Measurements from ENCODE around the gene IL9R. TPM values are rescaled to one million over a fixed set of nuclear protein-coding genes. Genes with fewer than 3 reads are reported as not detected.
"Not testable (repeated sequence)": the region's sequence is repeated elsewhere in the genome, so short reads cannot be mapped to it uniquely, and the experiment has no call there.

IL9R gene
- total and polyA plus RNA-seq, 10 donors, result 0.85 to 7.1 (median 3.1) TPM

DNA sequence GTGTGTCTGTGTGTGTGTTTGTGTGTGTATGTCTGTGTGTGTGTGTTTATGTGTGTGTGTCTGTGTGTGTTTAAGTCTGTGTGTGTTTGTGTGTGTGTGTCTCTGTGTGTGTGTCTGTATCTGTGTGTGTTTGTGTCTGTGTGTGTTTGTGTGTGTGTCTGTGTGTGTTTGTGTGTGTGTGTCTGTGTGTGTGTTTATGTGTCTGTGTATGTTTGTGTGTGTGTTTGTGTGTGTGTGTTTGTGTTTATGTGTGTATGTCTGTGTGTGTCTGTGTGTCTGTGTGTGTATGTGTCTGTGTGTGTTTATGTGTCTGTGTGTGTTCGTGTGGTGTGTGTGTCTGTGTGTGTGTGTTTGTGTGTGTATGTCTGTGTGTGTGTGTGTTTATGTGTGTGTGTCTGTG lies 11.4 kb downstream of the IL9R start:
- intact Hi-C loops (cut with DNase I; ENCODE audit: low total_unique reads), result no loop called here
- no peaks in the 10 kb centered on the region for H3K27me3 ChIP-seq (replicated peaks in 1 of 7)
- TF ChIP-seq POLR2AphosphoS5 (IDR thresholded peaks at IDR 0.05) (no peak), POLR2A (IDR thresholded peaks at IDR 0.05) (no peak)
- TF ChIP-seq, protein P1, sequence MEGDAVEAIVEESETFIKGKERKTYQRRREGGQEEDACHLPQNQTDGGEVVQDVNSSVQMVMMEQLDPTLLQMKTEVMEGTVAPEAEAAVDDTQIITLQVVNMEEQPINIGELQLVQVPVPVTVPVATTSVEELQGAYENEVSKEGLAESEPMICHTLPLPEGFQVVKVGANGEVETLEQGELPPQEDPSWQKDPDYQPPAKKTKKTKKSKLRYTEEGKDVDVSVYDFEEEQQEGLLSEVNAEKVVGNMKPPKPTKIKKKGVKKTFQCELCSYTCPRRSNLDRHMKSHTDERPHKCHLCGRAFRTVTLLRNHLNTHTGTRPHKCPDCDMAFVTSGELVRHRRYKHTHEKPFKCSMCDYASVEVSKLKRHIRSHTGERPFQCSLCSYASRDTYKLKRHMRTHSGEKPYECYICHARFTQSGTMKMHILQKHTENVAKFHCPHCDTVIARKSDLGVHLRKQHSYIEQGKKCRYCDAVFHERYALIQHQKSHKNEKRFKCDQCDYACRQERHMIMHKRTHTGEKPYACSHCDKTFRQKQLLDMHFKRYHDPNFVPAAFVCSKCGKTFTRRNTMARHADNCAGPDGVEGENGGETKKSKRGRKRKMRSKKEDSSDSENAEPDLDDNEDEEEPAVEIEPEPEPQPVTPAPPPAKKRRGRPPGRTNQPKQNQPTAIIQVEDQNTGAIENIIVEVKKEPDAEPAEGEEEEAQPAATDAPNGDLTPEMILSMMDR (IDR thresholded peaks at IDR 0.05 in 8 of 11, conservative IDR thresholded peaks at IDR 0.05 in 3 of 11), result no peak
- no peaks in the 10 kb centered on the region for H3K36me3 ChIP-seq
- no peak overlapping the region for H3K27ac ChIP-seq
- no peak for DNase-seq
- H3K4me3 ChIP-seq, result no peak overlapping the region
- WGBS, 5 donors, result 57 to 96% (median 83%) methylated on average over 1 of the region's 1 CpG
- H3K9me3 ChIP-seq, result no peaks in the 10 kb centered on the region
- H3K4me1 ChIP-seq, result no peaks in the 10 kb centered on the region

DNA sequence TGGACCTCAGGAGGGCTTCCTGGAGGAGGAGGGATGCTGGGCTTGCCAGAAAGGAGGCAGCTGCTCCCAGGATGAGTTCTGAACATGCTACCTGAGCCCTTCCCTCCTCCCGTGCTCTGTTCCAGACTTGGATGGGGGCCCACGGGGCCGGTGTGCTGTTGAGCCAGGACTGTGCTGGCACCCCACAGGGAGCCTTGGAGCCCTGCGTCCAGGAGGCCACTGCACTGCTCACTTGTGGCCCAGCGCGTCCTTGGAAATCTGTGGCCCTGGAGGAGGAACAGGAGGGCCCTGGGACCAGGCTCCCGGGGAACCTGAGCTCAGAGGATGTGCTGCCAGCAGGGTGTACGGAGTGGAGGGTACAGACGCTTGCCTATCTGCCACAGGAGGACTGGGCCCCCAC lies 12.2 kb downstream of the IL9R start:
- intact Hi-C loops (cut with DNase I; ENCODE audit: low total_unique reads); H3K4me3 ChIP-seq; DNase-seq; H3K9me3 ChIP-seq; H3K27me3 ChIP-seq (replicated peaks in 1 of 7); H3K4me1 ChIP-seq; H3K36me3 ChIP-seq; H3K27ac ChIP-seq: not testable (repeated sequence)
- 81 to 98% (median 90%) methylated on average over 4 to 8 of the region's 9 CpGs; no CpG with 5 or more reads in 2 of the 5 donors for WGBS, 5 donors

DNA sequence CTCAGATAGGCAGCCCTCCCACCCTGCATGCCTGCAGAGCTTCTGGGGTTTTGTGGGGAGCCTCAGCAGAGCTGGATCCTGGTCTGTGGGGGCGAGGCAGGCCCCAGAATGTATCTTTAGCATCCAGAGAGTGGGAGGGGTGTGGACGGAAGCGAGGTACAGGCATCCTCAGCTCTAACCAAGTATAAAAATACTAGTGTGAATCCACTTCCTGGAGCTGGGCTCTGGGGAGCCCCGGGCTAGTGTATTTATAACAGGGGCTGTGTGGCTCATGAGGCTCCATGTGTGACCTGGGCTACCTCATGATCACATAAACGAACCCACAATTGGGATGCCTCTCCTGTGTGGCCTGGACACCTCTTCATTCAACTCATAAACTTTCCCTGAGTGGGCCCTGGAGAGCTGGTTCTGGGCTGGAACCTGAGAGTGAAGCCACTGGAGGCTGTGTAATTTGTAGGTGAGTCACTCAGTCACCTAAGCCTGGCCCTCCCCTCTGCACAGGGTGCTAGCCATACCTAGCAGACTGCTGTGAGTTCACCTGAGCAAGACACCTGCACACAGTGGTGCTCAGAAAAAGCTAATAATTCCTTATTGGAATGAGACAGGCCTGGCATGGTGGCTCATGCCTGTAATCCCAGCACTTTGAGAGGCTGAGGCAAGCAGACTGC lies 15.9 kb downstream of the IL9R start:
- H3K36me3 ChIP-seq; H3K4me3 ChIP-seq; H3K9me3 ChIP-seq; H3K27ac ChIP-seq; H3K27me3 ChIP-seq (replicated peaks in 1 of 7); H3K4me1 ChIP-seq; DNase-seq; intact Hi-C loops (cut with DNase I; ENCODE audit: low total_unique reads): not testable (repeated sequence)
- 56% methylated on average over 1 of the region's 5 CpGs; no CpG with 5 or more reads in 4 of the 5 donors for WGBS, 5 donors

DNA sequence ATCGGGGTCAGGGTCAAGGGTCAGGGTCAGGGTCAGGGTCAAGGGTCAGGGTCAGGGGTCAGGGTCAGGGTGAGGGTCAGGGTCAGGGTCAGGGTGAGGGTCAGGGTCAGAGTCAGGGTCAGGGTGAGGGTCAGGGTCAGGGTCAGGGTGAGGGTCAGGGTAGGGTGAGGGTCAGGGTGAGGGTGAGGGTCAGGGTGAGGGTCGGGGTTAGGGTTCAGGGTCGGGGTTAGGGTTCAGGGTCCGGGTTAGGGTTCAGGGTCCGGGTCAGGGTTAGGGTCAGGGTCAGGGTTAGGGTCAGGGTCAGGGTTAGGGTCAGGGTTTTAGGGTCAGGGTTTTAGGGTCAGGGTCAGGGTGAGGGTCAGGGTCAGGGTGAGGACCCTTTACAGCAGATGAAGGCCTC lies 22.4 kb downstream of the IL9R start:
- DNase-seq; H3K4me3 ChIP-seq; H3K4me1 ChIP-seq; H3K9me3 ChIP-seq; H3K27ac ChIP-seq; H3K27me3 ChIP-seq (replicated peaks in 1 of 7); H3K36me3 ChIP-seq; intact Hi-C loops (cut with DNase I; ENCODE audit: low total_unique reads): not testable (repeated sequence)
- 60 to 88% (median 84%) methylated on average over 1 to 5 of the region's 5 CpGs; no CpG with 5 or more reads in 1 of the 5 donors for WGBS, 5 donors

DNA sequence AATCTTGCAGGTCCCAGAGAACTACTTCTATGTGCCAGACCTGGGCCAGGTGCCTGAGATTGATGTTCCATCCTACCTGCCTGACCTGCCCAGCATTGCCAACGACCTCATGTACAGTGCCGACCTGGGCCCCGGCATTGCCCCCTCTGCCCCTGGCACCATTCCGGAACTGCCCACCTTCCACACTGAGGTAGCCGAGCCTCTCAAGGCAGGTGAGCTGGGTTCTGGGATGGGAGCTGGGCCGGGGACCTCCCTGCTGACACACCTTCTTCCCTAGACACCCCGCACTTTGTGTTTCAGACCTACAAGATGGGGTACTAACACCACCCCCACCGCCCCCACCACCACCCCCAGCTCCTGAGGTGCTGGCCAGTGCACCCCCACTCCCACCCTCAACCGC lies 25.5 kb downstream of the IL9R start:
- DNase-seq; H3K4me3 ChIP-seq; H3K27me3 ChIP-seq (replicated peaks in 1 of 7); H3K4me1 ChIP-seq; intact Hi-C loops (cut with DNase I; ENCODE audit: low total_unique reads); H3K27ac ChIP-seq; H3K36me3 ChIP-seq; H3K9me3 ChIP-seq: not testable (repeated sequence)
- WGBS, 5 donors, result 73 to 81% (median 76%) methylated on average over 6 to 8 of the region's 9 CpGs

DNA sequence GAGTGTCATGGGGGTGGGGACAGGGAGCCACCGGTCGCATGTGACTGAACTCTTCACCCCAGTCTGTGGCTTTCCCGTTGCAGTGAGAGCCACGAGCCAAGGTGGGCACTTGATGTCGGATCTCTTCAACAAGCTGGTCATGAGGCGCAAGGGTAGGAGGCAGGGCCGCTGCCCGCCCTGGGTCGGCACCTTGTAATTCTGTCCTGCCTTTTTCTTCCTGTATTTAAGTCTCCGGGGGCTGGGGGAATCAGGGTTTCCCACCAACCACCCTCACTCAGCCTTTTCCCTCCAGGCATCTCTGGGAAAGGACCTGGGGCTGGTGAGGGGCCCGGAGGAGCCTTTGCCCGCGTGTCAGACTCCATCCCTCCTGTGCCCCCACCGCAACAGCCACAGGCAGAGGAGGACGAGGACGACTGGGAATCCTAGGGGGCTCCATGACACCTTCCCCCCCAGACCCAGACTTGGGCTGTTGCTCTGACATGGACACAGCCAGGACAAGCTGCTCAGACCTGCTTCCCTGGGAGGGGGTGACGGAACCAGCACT lies 27.5 kb downstream of the IL9R start:
- H3K27ac ChIP-seq, DNase-seq: not testable (repeated sequence)
- 59 to 83% (median 74%) methylated on average over 8 to 13 of the region's 17 CpGs for WGBS, 5 donors

DNA sequence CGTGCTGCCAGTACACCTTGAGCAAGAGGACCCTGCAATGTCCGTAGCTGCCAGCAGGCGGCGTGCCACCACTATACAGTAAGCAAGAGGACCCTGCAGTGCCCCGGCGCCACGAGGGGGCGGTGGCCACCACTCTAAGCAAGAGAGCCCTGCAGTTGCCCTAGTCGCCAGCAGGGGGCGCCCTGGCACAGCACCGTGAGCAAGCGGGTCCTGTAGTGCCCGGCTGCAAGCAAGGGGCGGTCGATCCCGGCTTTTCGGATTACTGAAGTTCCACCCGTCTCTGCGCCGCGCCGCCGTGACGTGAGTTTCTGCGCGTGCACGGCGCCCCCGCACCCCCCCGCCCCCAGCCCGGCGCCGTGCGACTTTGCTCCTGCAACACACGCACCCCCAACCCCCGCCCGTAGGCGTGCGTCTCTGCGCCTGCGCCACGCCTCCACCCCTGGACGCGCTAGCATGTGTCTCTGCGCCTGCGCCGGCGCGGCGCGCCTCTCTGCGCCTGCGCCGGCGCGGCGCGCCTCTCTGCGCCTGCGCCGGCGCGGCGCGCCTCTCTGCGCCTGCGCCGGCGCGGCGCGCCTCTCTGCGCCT lies 31.2 kb downstream of the IL9R start:
- H3K27me3 ChIP-seq (replicated peaks in 1 of 7); H3K27ac ChIP-seq; H3K4me1 ChIP-seq; DNase-seq; H3K36me3 ChIP-seq; H3K4me3 ChIP-seq; H3K9me3 ChIP-seq; intact Hi-C loops (cut with DNase I; ENCODE audit: low total_unique reads): not testable (repeated sequence)
- WGBS, 5 donors, result 77 to 83% methylated on average over 6 to 25 of the region's 73 CpGs; no CpG with 5 or more reads in 3 of the 5 donors

More for the DNA sequence above, 27.5 kb downstream of the IL9R start:
- H3K4me1 ChIP-seq; H3K9me3 ChIP-seq; H3K36me3 ChIP-seq; H3K4me3 ChIP-seq; intact Hi-C loops (cut with DNase I; ENCODE audit: low total_unique reads); H3K27me3 ChIP-seq (replicated peaks in 1 of 7): not testable (repeated sequence)

DNA sequence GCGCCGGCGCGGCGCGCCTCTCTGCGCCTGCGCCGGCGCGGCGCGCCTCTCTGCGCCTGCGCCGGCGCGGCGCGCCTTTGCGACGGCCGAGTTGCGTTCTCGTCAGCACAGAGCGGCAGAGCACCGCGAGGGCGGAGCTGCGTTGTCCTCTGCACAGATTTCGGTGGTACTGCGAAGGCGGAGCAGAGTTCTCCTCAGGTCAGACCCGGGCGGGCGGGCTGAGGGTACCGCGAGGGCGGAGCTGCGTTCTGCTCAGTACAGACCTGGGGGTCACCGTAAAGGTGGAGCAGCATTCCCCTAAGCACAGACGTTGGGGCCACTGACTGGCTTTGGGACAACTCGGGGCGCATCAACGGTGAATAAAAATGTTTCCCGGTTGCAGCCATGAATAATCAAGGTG lies 31.8 kb downstream of the IL9R start:
- peak; percentile 83 for DNase-seq
- H3K36me3 ChIP-seq; intact Hi-C loops (cut with DNase I; ENCODE audit: low total_unique reads); H3K27ac ChIP-seq; H3K9me3 ChIP-seq; H3K4me1 ChIP-seq; H3K4me3 ChIP-seq; H3K27me3 ChIP-seq (replicated peaks in 1 of 7): not testable (repeated sequence)
- 79 to 89% (median 81%) methylated on average over 12 to 45 of the region's 46 CpGs; no CpG with 5 or more reads in 2 of the 5 donors for WGBS, 5 donors

DNA sequence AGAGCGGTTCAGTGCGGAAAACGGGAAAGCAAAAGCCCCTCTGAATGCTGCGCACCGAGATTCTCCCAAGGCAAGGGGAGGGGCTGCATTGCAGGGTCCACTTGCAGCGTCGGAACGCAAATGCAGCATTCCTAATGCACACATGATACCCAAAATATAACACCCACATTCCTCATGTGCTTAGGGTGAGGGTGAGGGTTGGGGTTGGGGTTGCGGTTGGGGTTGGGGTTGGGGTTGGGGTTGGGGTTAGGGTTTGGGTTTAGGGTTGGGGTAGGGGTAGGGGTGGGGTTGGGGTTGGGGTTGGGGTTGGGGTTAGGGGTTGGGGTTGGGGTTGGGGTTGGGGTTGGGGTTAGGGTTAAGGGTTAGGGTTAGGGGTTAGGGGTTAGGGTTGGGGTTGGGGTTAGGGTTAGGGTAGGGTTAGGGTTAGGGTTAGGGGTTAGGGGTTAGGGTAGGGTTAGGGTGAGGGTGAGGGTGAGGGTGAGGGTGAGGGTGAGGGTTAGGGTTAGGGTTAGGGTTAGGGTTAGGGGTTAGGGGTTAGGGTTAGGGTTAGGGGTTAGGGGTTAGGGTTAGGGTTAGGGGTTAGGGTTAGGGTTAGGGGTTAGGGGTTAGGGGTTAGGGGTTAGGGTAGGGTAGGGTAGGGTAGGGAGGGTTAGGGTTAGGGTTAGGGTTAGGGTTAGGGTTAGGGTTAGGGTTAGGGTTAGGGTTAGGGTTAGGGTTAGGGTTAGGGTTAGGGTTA lies 32.4 kb downstream of the IL9R start:
- WGBS, 5 donors, result 67 to 86% (median 81%) methylated on average over 3 to 7 of the region's 9 CpGs; no CpG with 5 or more reads in 2 of the 5 donors

More for the DNA sequence above, 32.4 kb downstream of the IL9R start:
- intact Hi-C loops (cut with DNase I; ENCODE audit: low total_unique reads); DNase-seq; H3K4me3 ChIP-seq; H3K9me3 ChIP-seq; H3K36me3 ChIP-seq; H3K4me1 ChIP-seq; H3K27me3 ChIP-seq (replicated peaks in 1 of 7); H3K27ac ChIP-seq: not testable (repeated sequence)
